Natural killer cell (primary cell): ENCODE data around the gene FBXW11. TPM values are rescaled to one million over a fixed set of nuclear protein-coding genes. Genes with fewer than 3 reads are reported as not detected.

Experiments
- ATAC-seq, 3 donors: fragments of 150-1000 bp in 2 of 3; fragments of 200-7000 bp in 1 of 3; cut with Tn5 transposase; 1 replicate in 1 of 3; 2 replicates in 2 of 3; pipeline ENCODE4 v1.10.0; 2021; ENCODE audit warnings: mild to moderate bottlenecking in 2 of 3, moderate library complexity in 2 of 3
- DNase-seq, 2 donors: peaks; one replicate each; pipeline versions ENCODE4 v3.0.0 to v3.0.0-alpha.2; 2013 to 2021; ENCODE audit warnings: mixed read lengths in 1 of 2
- H3K27ac ChIP-seq: one replicate; pipeline ENCODE4 v1.5.1; 2013; ENCODE audit warnings: mild to moderate bottlenecking, low read length
- H3K27me3 ChIP-seq: one replicate; pipeline ENCODE4 v1.6.1; 2013; ENCODE audit warnings: low read length; ENCODE audit not compliant: control insufficient read depth, insufficient read depth
- H3K36me3 ChIP-seq: one replicate; pipeline ENCODE4 v1.6.1; 2013; ENCODE audit warnings: low read length; ENCODE audit not compliant: control insufficient read depth, insufficient read depth
- H3K4me1 ChIP-seq: one replicate; pipeline ENCODE4 v1.6.1; 2013; ENCODE audit warnings: low read length; ENCODE audit not compliant: control insufficient read depth, insufficient read depth
- H3K4me3 ChIP-seq: one replicate; pipeline ENCODE4 v1.5.1; 2013; ENCODE audit warnings: low read length
- H3K9me3 ChIP-seq: one replicate; pipeline ENCODE4 v1.6.1; 2013; ENCODE audit warnings: low read length; ENCODE audit not compliant: control insufficient read depth, insufficient read depth
- H3K27ac Mint-ChIP-seq, 2 donors: one replicate each; pipeline ENCODE4 v1.8.0; 2022; ENCODE audit warnings: mild to moderate bottlenecking in 2 of 2, mixed read lengths in 2 of 2, moderate library complexity in 1 of 2
- H3K27me3 Mint-ChIP-seq, 2 donors: one replicate each; pipeline ENCODE4 v1.8.0; 2022; ENCODE audit warnings: low read depth in 2 of 2, mixed read lengths in 2 of 2
- H3K36me3 Mint-ChIP-seq: one replicate; pipeline ENCODE4 v1.8.0; 2022; ENCODE audit warnings: mixed read lengths
- H3K4me1 Mint-ChIP-seq, 2 donors: one replicate each; pipeline ENCODE4 v1.8.0; 2022; ENCODE audit warnings: mixed read lengths in 2 of 2
- H3K4me3 Mint-ChIP-seq: one replicate; pipeline ENCODE4 v1.8.0; 2022; ENCODE audit warnings: mild to moderate bottlenecking, moderate library complexity, mixed read lengths
- H3K9me3 Mint-ChIP-seq, 2 donors: one replicate each; pipeline ENCODE4 v1.8.0; 2022; ENCODE audit warnings: mixed read lengths in 2 of 2
- CTCF ChIP-seq: fragments of 200-600 bp; IDR thresholded peaks from one replicate; pipeline ENCODE4 v1.8.0; 2022; ENCODE audit warnings: antibody characterized with exemption
- WGBS: methylation state at CpG from one replicate; pipeline ENCODE4 v1.1.7; 2013; ENCODE audit warnings: missing lambda C conversion rate; ENCODE audit not compliant: insufficient coverage; 5-methylcytosine and 5-hydroxymethylcytosine counted together
- intact Hi-C: fragments of 100-400 bp; cut with micrococcal nuclease; formaldehyde crosslinking; loops from one replicate; pipeline ENCODE4 v1.14.2; 2022
- total RNA-seq, 4 donors: library from RNA; stranded (reverse); fragments of 120-200 nt in 1 of 4; gene quantifications; one replicate each; pipeline versions ENCODE4 v1.2.3 to v1.2.4, GENCODE V29; 2013 to 2022

Gene FBXW11
- total RNA-seq, 3 donors from 2014 or later (not counting 1 experiment from before 2014, with no cell fraction given) = 26.7 to 40.3 (median 39.5) TPM

- no peaks in the 10 kb centered on the region for H3K27me3 Mint-ChIP-seq
- Histone ChIP-seq H3K27me3 (no peaks in the 10 kb centered on the region), H3K4me3 (no peak overlapping the region), H3K27ac (no peak overlapping the region), H3K36me3 (peaks cover 9% of the 10 kb centered on the region), H3K4me1 (peaks cover 8% of the 10 kb centered on the region), H3K9me3 (no peaks in the 10 kb centered on the region)
- H3K9me3 Mint-ChIP-seq = no peaks in the 10 kb centered on the region
- no peak for TF ChIP-seq CTCF
- peaks cover 48 to 57% of the 10 kb centered on the region in 2 donors for H3K4me1 Mint-ChIP-seq
- intact Hi-C loops = loop anchor here (5.0 kb wide), 1 partner anchor 381 kb away; no protein-coding TSS in a partner anchor
- no peaks in the 10 kb centered on the region for H3K36me3 Mint-ChIP-seq
- no peak for DNase-seq
- no peak for ATAC-seq
- 81% methylated on average over 2 of the region's 2 CpGs for WGBS
- no peak overlapping the region for H3K4me3 Mint-ChIP-seq
- peak overlapping the region in 1 of 2 donors; percentile 48 for H3K27ac Mint-ChIP-seq
Observed at GRCh38 chr5:171911152-171911551, 95.3 kb downstream of the FBXW11 start.

GRCh38 chr5:171908638-171909037 is 97.8 kb downstream of the FBXW11 start:
- H3K27me3 Mint-ChIP-seq = no peaks in the 10 kb centered on the region
- H3K9me3 ChIP-seq = no peaks in the 10 kb centered on the region
- intact Hi-C loops = loop anchor here (5.0 kb wide), 3 partner anchors 149 to 701 kb away; no protein-coding TSS in a partner anchor
- H3K4me3 ChIP-seq = no peak overlapping the region
- H3K36me3 Mint-ChIP-seq = no peaks in the 10 kb centered on the region
- no peak overlapping the region for H3K27ac Mint-ChIP-seq
- no peak for TF ChIP-seq CTCF
- no peak overlapping the region for H3K27ac ChIP-seq
- H3K27me3 ChIP-seq = no peaks in the 10 kb centered on the region
- peaks cover 40 to 48% of the 10 kb centered on the region in 2 donors for H3K4me1 Mint-ChIP-seq
- H3K4me1 ChIP-seq = peaks cover 4% of the 10 kb centered on the region
- DNase-seq = no peak
- H3K9me3 Mint-ChIP-seq = no peaks in the 10 kb centered on the region
- no peak overlapping the region for H3K4me3 Mint-ChIP-seq
- peaks cover 9% of the 10 kb centered on the region for H3K36me3 ChIP-seq
- WGBS = 100% methylated on average over 2 of the region's 3 CpGs
- ATAC-seq = no peak

- no peaks in the 10 kb centered on the region for H3K9me3 ChIP-seq
- intact Hi-C loops = loop anchor here (2.0 to 5.0 kb wide), 4 partner anchors 149 to 701 kb away; partner anchors contain the start of gene FGF18
- Mint-ChIP-seq H3K4me1 (peaks cover 40 to 49% of the 10 kb centered on the region in 2 donors), H3K27me3 (no peaks in the 10 kb centered on the region), H3K9me3 (no peaks in the 10 kb centered on the region), H3K4me3 (no peak overlapping the region), H3K36me3 (no peaks in the 10 kb centered on the region), H3K27ac (no peak overlapping the region)
- ATAC-seq = peak; percentile 81 to 84 (median 82)
- H3K27me3 ChIP-seq = no peaks in the 10 kb centered on the region
- peak in 1 of 2 donors; percentile 76 for DNase-seq
- peak; percentile 81 for TF ChIP-seq CTCF
- no peaks in the 10 kb centered on the region for H3K4me1 ChIP-seq
- WGBS = 29% methylated on average over 3 of the region's 4 CpGs
- H3K4me3 ChIP-seq = no peak overlapping the region
- H3K36me3 ChIP-seq = peaks cover 9% of the 10 kb centered on the region
- no peak overlapping the region for H3K27ac ChIP-seq
Observed at GRCh38 chr5:171907725-171908343, 98.6 kb downstream of the FBXW11 start.
